Spleen (tissue), 7 donors: ENCODE results near the gene HADHB.

Source experiments
- CTCF ChIP-seq, 11 experiments: fragments of 200-600 bp in 7 of 11; fragments of 450-650 bp in 4 of 11; sonication (generic) in 4 of 11; IDR thresholded peaks in 8 of 11; conservative IDR thresholded peaks in 3 of 11; 1 replicate in 7 of 11; 2 replicates in 4 of 11; pipeline versions ENCODE4 v1.4.0 to v1.8.0; 2016 to 2021; ENCODE audit warnings: antibody characterized with exemption in 11 of 11, inconsistent platforms in 4 of 11, mild to moderate bottlenecking in 1 of 11
- POLR2A ChIP-seq, 3 donors: fragments of 450-650 bp; IDR thresholded peaks; one replicate each; pipeline ENCODE4 v1.5.1; 2017; ENCODE audit warnings: antibody characterized with exemption in 3 of 3, mild to moderate bottlenecking in 1 of 3
- POLR2AphosphoS5 ChIP-seq, 3 donors: sonication (generic); formaldehyde crosslinking; IDR thresholded peaks; one replicate each; pipeline ENCODE4 v1.5.1; 2017; ENCODE audit warnings: antibody characterized with exemption in 3 of 3
- donor health status: DM: no; HTN: no; CAD: no; lungs with moderate emphysema.
- donor health status: DM: no; HTN: no; CAD: no.
- donor health status: DM: no; HTN: no; CAD: no.

GRCh38 chr2:26337298-26337697, 92.6 kb downstream of the HADHB start:
- TF ChIP-seq CTCF (IDR thresholded peaks at IDR 0.05 in 8 of 11, conservative IDR thresholded peaks at IDR 0.05 in 3 of 11) (no peak), POLR2A (IDR thresholded peaks at IDR 0.05) (no peak), POLR2AphosphoS5 (IDR thresholded peaks at IDR 0.05) (no peak)
